H1 (cell line): ENCODE measurements around the gene GALT. TPM values are rescaled to one million over a fixed set of nuclear protein-coding genes. Genes with fewer than 3 reads are reported as not detected.

ENCODE experiments used
- CTCF ChIA-PET: fragments of 300-600 bp; sonication (Branson Sonifier 250); formaldehyde crosslinking; loops from one replicate; lab custom pipeline; 2021; ENCODE audit not compliant: partially characterized antibody; lab: Charles Lee
- POLR2A ChIA-PET: fragments of 300-600 bp; sonication (Branson Sonifier 250); formaldehyde crosslinking; loops from one replicate; lab custom pipeline; 2021; ENCODE audit warnings: inconsistent platforms; ENCODE audit not compliant: partially characterized antibody; lab: Charles Lee
- DNase-seq, 2 experiments: peaks; one replicate each; pipeline versions ENCODE4 v3.0.0 to v3.0.0-alpha.2; 2010 to 2022; ENCODE audit warnings: low spot score in 2 of 2, low read depth in 1 of 2, mixed read lengths in 1 of 2
- FAIRE-seq: peaks from 2 replicates; lab custom pipeline; 2011; peaks lifted over from hg19 to GRCh38; lab: Jason Lieb, UNC
- H2AFZ ChIP-seq: 2 replicates; pipeline ENCODE4 v1.8.1; 2012; ENCODE audit warnings: low read length, inconsistent platforms
- H2AK5ac ChIP-seq: 2 replicates; pipeline ENCODE4 v1.6.1; 2013; ENCODE audit warnings: low read depth, low read length
- H2BK120ac ChIP-seq: replicated peaks from 2 replicates; pipeline ENCODE3; 2013; ENCODE audit warnings: low read depth, low read length, inconsistent platforms
- H2BK12ac ChIP-seq: 2 replicates; pipeline ENCODE4 v1.6.1; 2013; ENCODE audit warnings: low read depth, low read length
- H2BK15ac ChIP-seq: 2 replicates; pipeline ENCODE4 v1.6.1; 2013; ENCODE audit warnings: low read length
- H2BK20ac ChIP-seq: 2 replicates; pipeline ENCODE4 v1.6.1; 2013; ENCODE audit warnings: low read length
- H2BK5ac ChIP-seq: 2 replicates; pipeline ENCODE4 v1.6.1; 2013; ENCODE audit warnings: low read depth, low read length
- H3K14ac ChIP-seq: 2 replicates; pipeline ENCODE4 v1.6.1; 2013; ENCODE audit warnings: inconsistent platforms; ENCODE audit not compliant: insufficient read length
- H3K18ac ChIP-seq: 2 replicates; pipeline ENCODE4 v1.6.1; 2013; ENCODE audit warnings: low read length; ENCODE audit errors: extremely low read depth
- H3K23ac ChIP-seq: 2 replicates; pipeline ENCODE4 v1.6.1; 2013; ENCODE audit warnings: inconsistent platforms; ENCODE audit not compliant: insufficient read length
- H3K23me2 ChIP-seq: 2 replicates; pipeline ENCODE4 v1.6.1; 2013; ENCODE audit warnings: low read depth, low read length
- H3K27ac ChIP-seq: 2 replicates; pipeline ENCODE4 v1.6.1; 2011; ENCODE audit warnings: low read depth, low read length, inconsistent platforms
- H3K27me3 ChIP-seq, 4 experiments: replicated peaks in 1 of 4; 1 replicate in 1 of 4; 2 replicates in 3 of 4; pipeline versions ENCODE4 v1.6.1 to v1.8.1; 2011 to 2013; ENCODE audit warnings: low read length in 3 of 4, mild to moderate bottlenecking in 3 of 4, inconsistent platforms in 2 of 4, mixed read lengths in 2 of 4, moderate library complexity in 1 of 4; ENCODE audit not compliant: control insufficient read depth in 3 of 4, insufficient read depth in 3 of 4; ENCODE audit errors: extremely low read depth in 1 of 4
- H3K36me3 ChIP-seq, 4 experiments: 2 replicates each; pipeline versions ENCODE4 v1.6.1 to v1.8.1; 2011 to 2013; ENCODE audit warnings: mild to moderate bottlenecking in 4 of 4, low read length in 3 of 4, moderate library complexity in 2 of 4, control low read depth in 1 of 4, inconsistent platforms in 1 of 4; ENCODE audit not compliant: insufficient read depth in 4 of 4, control insufficient read depth in 2 of 4
- H3K4ac ChIP-seq: replicated peaks from 2 replicates; pipeline ENCODE3; 2013; ENCODE audit warnings: low read length, low read depth, mixed read lengths, inconsistent platforms; ENCODE audit not compliant: insufficient read length
- H3K4me1 ChIP-seq, 4 experiments: replicated peaks in 1 of 4; 1 replicate in 1 of 4; 2 replicates in 3 of 4; pipeline versions ENCODE4 v1.6.1 to v1.8.1; 2011 to 2013; ENCODE audit warnings: low read length in 3 of 4, inconsistent platforms in 2 of 4, mixed read lengths in 1 of 4; ENCODE audit not compliant: insufficient read depth in 4 of 4, control insufficient read depth in 3 of 4
- H3K4me2 ChIP-seq, 2 experiments: 2 replicates each; pipeline versions ENCODE4 v1.6.1 to v1.8.1; 2011 to 2013; ENCODE audit warnings: low read depth in 2 of 2, low read length in 2 of 2, control low read depth in 1 of 2, inconsistent platforms in 1 of 2, mild to moderate bottlenecking in 1 of 2; ENCODE audit not compliant: insufficient read depth in 1 of 2
- H3K4me3 ChIP-seq, 4 experiments: fragments of 200-600, 300-600 bp in 1 of 4; sonication (generic), shearing (Covaris generic), sonication (Bioruptor Twin) in 1 of 4; 2 replicates each; pipeline versions ENCODE4 v1.5.1 to v1.8.1; 2011 to 2016; ENCODE audit warnings: low read length in 4 of 4, low read depth in 3 of 4, control low read depth in 2 of 4, inconsistent platforms in 2 of 4, mild to moderate bottlenecking in 2 of 4, mixed read lengths in 1 of 4, moderate library complexity in 1 of 4; ENCODE audit not compliant: insufficient read depth in 2 of 4; ENCODE audit errors: extremely low read depth in 1 of 4
- H3K56ac ChIP-seq: replicated peaks from 2 replicates; pipeline ENCODE3; 2013; ENCODE audit warnings: low read depth, mild to moderate bottlenecking, mixed read lengths, low read length, inconsistent platforms; ENCODE audit not compliant: insufficient read length
- H3K79me1 ChIP-seq: 2 replicates; pipeline ENCODE4 v1.6.1; 2013; ENCODE audit warnings: low read depth, low read length, control low read depth
- H3K79me2 ChIP-seq, 2 experiments: 2 replicates each; pipeline versions ENCODE4 v1.6.1 to v1.8.1; 2012 to 2013; ENCODE audit warnings: low read length in 2 of 2, mild to moderate bottlenecking in 2 of 2, inconsistent platforms in 1 of 2; ENCODE audit not compliant: insufficient read depth in 2 of 2, control insufficient read depth in 1 of 2
- H3K9ac ChIP-seq, 4 experiments: replicated peaks in 1 of 4; 1 replicate in 1 of 4; 2 replicates in 3 of 4; pipeline versions ENCODE4 v1.6.1 to v1.8.1; 2011 to 2013; ENCODE audit warnings: low read depth in 3 of 4, low read length in 3 of 4, control low read depth in 2 of 4, mild to moderate bottlenecking in 2 of 4, moderate library complexity in 2 of 4, inconsistent platforms in 1 of 4; ENCODE audit errors: extremely low read depth in 1 of 4
- H3K9me3 ChIP-seq, 2 experiments: 2 replicates each; pipeline versions ENCODE4 v1.6.1 to v1.8.1; 2012 to 2013; ENCODE audit warnings: mild to moderate bottlenecking in 2 of 2, moderate library complexity in 2 of 2, control low read depth in 1 of 2, inconsistent platforms in 1 of 2, low read depth in 1 of 2, low read length in 1 of 2, mixed read lengths in 1 of 2; ENCODE audit not compliant: insufficient read depth in 2 of 2
- H4K20me1 ChIP-seq, 2 experiments: replicated peaks in 1 of 2; 2 replicates each; pipeline versions ENCODE3 to v1.8.1; 2011 to 2013; ENCODE audit warnings: inconsistent platforms in 2 of 2, low read length in 2 of 2, mild to moderate bottlenecking in 1 of 2; ENCODE audit not compliant: insufficient read depth in 2 of 2, control insufficient read depth in 1 of 2
- H4K5ac ChIP-seq: 2 replicates; pipeline ENCODE4 v1.6.1; 2013; ENCODE audit warnings: low read length, low read depth, mixed read lengths, inconsistent platforms; ENCODE audit not compliant: insufficient read length
- H4K8ac ChIP-seq: 2 replicates; pipeline ENCODE4 v1.8.0; 2013; ENCODE audit warnings: mild to moderate bottlenecking, moderate library complexity, low read length, inconsistent platforms; ENCODE audit not compliant: insufficient read depth; ENCODE audit errors: extremely low read depth
- H4K91ac ChIP-seq: replicated peaks from 2 replicates; pipeline ENCODE3; 2013; ENCODE audit warnings: low read length, mixed read lengths, inconsistent platforms; ENCODE audit not compliant: insufficient read length
- CBX5 ChIP-seq: fragments of 300-800, 300-1000 bp; sonication (generic); IDR thresholded peaks from 2 replicates; pipeline ENCODE4 v1.7.1; 2016; ENCODE audit warnings: antibody characterized with exemption, low read length, low read depth
- CREB1 ChIP-seq: IDR thresholded peaks from 2 replicates; pipeline ENCODE4 v1.6.1; 2012; ENCODE audit warnings: inconsistent platforms
- HDAC6 ChIP-seq: IDR thresholded peaks from one replicate; pipeline ENCODE4 v1.7.1; 2012; ENCODE audit warnings: low read depth, mild to moderate bottlenecking, inconsistent platforms, low read length, moderate library complexity
- PHF8 ChIP-seq: fragments of 200-600 bp; sonication (generic); conservative IDR thresholded peaks from 2 replicates; pipeline ENCODE4 v1.7.1; 2012; ENCODE audit warnings: low read depth, mild to moderate bottlenecking, inconsistent platforms, low read length, moderate library complexity
- POLR2A ChIP-seq, 2 experiments: IDR thresholded peaks; 1 replicate in 1 of 2; 2 replicates in 1 of 2; pipeline ENCODE4 v1.6.1; 2011; ENCODE audit warnings: low read depth in 2 of 2, low read length in 2 of 2, mild to moderate bottlenecking in 2 of 2; ENCODE audit errors: control extremely low read depth in 1 of 2
- RAD21 ChIP-seq, 2 experiments: IDR thresholded peaks in 1 of 2; conservative IDR thresholded peaks in 1 of 2; 2 replicates each; pipeline ENCODE4 v1.6.1; 2011; ENCODE audit warnings: low read depth in 2 of 2, low read length in 2 of 2, improper control_type of control experiment in 1 of 2, inconsistent platforms in 1 of 2, mild to moderate bottlenecking in 1 of 2, moderate library complexity in 1 of 2
- RXRA ChIP-seq: IDR thresholded peaks from 2 replicates; pipeline ENCODE4 v1.6.1; 2011; ENCODE audit warnings: low read depth, mild to moderate bottlenecking, low read length, moderate library complexity; ENCODE audit not compliant: insufficient read depth
- SUZ12 ChIP-seq: fragments of 200-600 bp; sonication (generic); IDR thresholded peaks from 2 replicates; pipeline ENCODE4 v1.6.1; 2012; ENCODE audit warnings: mild to moderate bottlenecking, inconsistent platforms, low read length, moderate library complexity, mixed read lengths
- WGBS, 2 experiments: shearing (Covaris generic) in 1 of 2; methylation state at CpG; one replicate each; pipeline versions ENCODE4 v1.1.6 to v1.1.7; 2013 to 2015; ENCODE audit warnings: low lambda C conversion rate in 2 of 2, mixed read lengths in 2 of 2, inconsistent platforms in 1 of 2, low coverage in 1 of 2, missing lambda C conversion rate in 1 of 2; ENCODE audit not compliant: insufficient replicate concordance in 2 of 2, insufficient coverage in 1 of 2, insufficient read length in 1 of 2; ENCODE audit errors: extremely low coverage in 1 of 2, missing lambda C conversion rate in 1 of 2; 5-methylcytosine and 5-hydroxymethylcytosine counted together
- polyA plus RNA-seq, 7 experiments: library from polyadenylated mRNA; depleted of rRNA in 3 of 7; stranded (reverse) in 5 of 7; unstranded in 2 of 7; fragments of >200 nt in 5 of 7; fragments of 200-250 nt in 2 of 7; gene quantifications; 1 replicate in 5 of 7; 2 replicates in 1 of 7; 4 replicates in 1 of 7; pipeline versions ENCODE4 v1.2.1 to v1.2.3, GENCODE V29; 2011 to 2013; ENCODE audit warnings: missing spikeins in 2 of 7, mixed read lengths in 2 of 7
- total RNA-seq: library from RNA; stranded (reverse); fragmentation: NEBNext Ultra II Directional; extraction: Animal tissue kit (Norgen Biotek cat#: 25700); gene quantifications from 2 replicates; pipeline ENCODE4 v1.2.1, GENCODE V29; 2021
- TF ChIP-seq, protein P1 (sequence below): IDR thresholded peaks from 2 replicates; pipeline ENCODE4 v1.6.1; 2012; ENCODE audit warnings: inconsistent platforms
- TF ChIP-seq, protein P2 (sequence below), 3 experiments: IDR thresholded peaks; 1 replicate in 2 of 3; 2 replicates in 1 of 3; pipeline versions ENCODE4 v1.5.1 to v1.6.1; 2011; ENCODE audit warnings: low read length in 3 of 3, mild to moderate bottlenecking in 3 of 3, inconsistent platforms in 2 of 3, low read depth in 1 of 3, moderate library complexity in 1 of 3; ENCODE audit not compliant: insufficient read depth in 1 of 3; ENCODE audit errors: control extremely low read depth in 1 of 3

Gene GALT
- total and polyA plus RNA-seq, 2 of the 8 experiments (the other 6 are each of a cell fraction or from before 2014, with no cell fraction given) = 21.9 to 50.6 TPM

DNA sequence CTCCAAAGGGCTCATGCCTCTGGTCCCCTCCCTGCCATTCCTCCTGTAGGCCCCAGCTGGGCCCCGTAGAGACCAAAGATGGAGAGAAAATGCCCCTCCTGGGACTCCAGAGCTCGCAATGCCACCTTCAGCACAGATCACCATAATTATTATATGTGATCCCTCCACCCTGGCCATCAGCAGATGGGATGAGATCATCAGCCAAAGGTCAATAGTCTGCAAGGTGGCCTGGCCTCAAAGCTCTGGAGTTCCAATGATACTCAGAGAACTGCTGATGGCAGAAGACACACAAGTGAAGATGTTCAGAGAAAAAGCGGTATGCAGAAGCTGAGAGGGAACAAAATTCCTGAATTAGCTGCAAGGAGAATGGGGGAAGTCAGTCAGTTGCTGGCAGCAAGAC lies 39.6 kb upstream of the GALT start:
- no peak overlapping the region for H3K23ac ChIP-seq
- no peak overlapping the region; the same call in 1 of the 2 replicates for H2BK5ac ChIP-seq
- no peak overlapping the region for H2BK12ac ChIP-seq
- no peak overlapping the region for H2BK20ac ChIP-seq
- H2BK120ac ChIP-seq = no peak overlapping the region
- H4K20me1 ChIP-seq = no peaks in the 10 kb centered on the region
- H3K4me3 ChIP-seq = no peak overlapping the region
- H3K79me2 ChIP-seq = no peaks in the 10 kb centered on the region
- no peak overlapping the region for H3K4ac ChIP-seq
- H3K56ac ChIP-seq = no peak overlapping the region
- H3K4me1 ChIP-seq = peaks cover 0 to 12% (median 6%) of the 10 kb centered on the region in 4 experiments; a peak in 5 of 7 replicates
- no peak overlapping the region for H3K14ac ChIP-seq
- H3K79me1 ChIP-seq = no peaks in the 10 kb centered on the region
- H4K8ac ChIP-seq = no peak overlapping the region
- CTCF ChIA-PET = interaction anchor here (0.7 to 16.9 kb wide), 9 partner anchors 13 to 113 kb away, joined by 3 to 401 read pairs (median 73); partner anchors contain the start of genes ARID3C and SIGMAR1
- DNase-seq = no peak
- H3K23me2 ChIP-seq = peaks cover 4% of the 10 kb centered on the region; the same call in 1 of the 2 replicates
- no peak overlapping the region for H2BK15ac ChIP-seq
- 87% methylated on average over 3 of the region's 3 CpGs; no CpG with 5 or more reads in 1 of the 2 experiments for WGBS, 2 experiments
- H3K4me2 ChIP-seq = no peak overlapping the region
- no peaks in the 10 kb centered on the region for H3K36me3 ChIP-seq
- no peak overlapping the region for H3K18ac ChIP-seq
- H3K27me3 ChIP-seq = peaks cover 0 to 3% (median 0%) of the 10 kb centered on the region in 4 experiments; a peak in 1 of 7 replicates
- no peak overlapping the region for H4K5ac ChIP-seq
- no peak for FAIRE-seq
- POLR2A ChIA-PET = no interaction called here
- no peak overlapping the region for H4K91ac ChIP-seq
- no peak overlapping the region for H3K27ac ChIP-seq
- H3K9ac ChIP-seq = no peak overlapping the region
- no peak overlapping the region for H2AFZ ChIP-seq
- H3K9me3 ChIP-seq = no peaks in the 10 kb centered on the region
- no peak overlapping the region for H2AK5ac ChIP-seq
- TF ChIP-seq, protein P1, sequence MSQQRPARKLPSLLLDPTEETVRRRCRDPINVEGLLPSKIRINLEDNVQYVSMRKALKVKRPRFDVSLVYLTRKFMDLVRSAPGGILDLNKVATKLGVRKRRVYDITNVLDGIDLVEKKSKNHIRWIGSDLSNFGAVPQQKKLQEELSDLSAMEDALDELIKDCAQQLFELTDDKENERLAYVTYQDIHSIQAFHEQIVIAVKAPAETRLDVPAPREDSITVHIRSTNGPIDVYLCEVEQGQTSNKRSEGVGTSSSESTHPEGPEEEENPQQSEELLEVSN = no peak
- TF ChIP-seq RAD21 (IDR thresholded peaks at IDR 0.05 in 1 of 2, conservative IDR thresholded peaks at IDR 0.05 in 1 of 2; ENCODE audit: low read depth in 2 of 2, low read length in 2 of 2) = no peak
- no peak for TF ChIP-seq RXRA
- no peak for TF ChIP-seq SUZ12
- no peak for TF ChIP-seq CREB1
- TF ChIP-seq, protein P2, sequence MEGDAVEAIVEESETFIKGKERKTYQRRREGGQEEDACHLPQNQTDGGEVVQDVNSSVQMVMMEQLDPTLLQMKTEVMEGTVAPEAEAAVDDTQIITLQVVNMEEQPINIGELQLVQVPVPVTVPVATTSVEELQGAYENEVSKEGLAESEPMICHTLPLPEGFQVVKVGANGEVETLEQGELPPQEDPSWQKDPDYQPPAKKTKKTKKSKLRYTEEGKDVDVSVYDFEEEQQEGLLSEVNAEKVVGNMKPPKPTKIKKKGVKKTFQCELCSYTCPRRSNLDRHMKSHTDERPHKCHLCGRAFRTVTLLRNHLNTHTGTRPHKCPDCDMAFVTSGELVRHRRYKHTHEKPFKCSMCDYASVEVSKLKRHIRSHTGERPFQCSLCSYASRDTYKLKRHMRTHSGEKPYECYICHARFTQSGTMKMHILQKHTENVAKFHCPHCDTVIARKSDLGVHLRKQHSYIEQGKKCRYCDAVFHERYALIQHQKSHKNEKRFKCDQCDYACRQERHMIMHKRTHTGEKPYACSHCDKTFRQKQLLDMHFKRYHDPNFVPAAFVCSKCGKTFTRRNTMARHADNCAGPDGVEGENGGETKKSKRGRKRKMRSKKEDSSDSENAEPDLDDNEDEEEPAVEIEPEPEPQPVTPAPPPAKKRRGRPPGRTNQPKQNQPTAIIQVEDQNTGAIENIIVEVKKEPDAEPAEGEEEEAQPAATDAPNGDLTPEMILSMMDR (IDR thresholded peaks at IDR 0.05; ENCODE audit: control extremely low read depth in 1 of 3, insufficient read depth in 1 of 3, low read depth in 1 of 3, low read length in 3 of 3) = no peak
- TF ChIP-seq CBX5 = no peak
- no peak for TF ChIP-seq POLR2A (IDR thresholded peaks at IDR 0.05; ENCODE audit: control extremely low read depth in 1 of 2, low read depth in 2 of 2, low read length in 2 of 2)
- TF ChIP-seq HDAC6 = no peak
- no peak for TF ChIP-seq PHF8
